H1 (cell line): ENCODE measurements around the gene ERCC6L. TPM values are rescaled to one million over a fixed set of nuclear protein-coding genes. Genes with fewer than 3 reads are reported as not detected.
"Not testable (repeated sequence)": the region's sequence is repeated elsewhere in the genome, so short reads cannot be mapped to it uniquely, and the experiment has no call there.

ENCODE experiments used
- CTCF ChIA-PET: fragments of 300-600 bp; sonication (Branson Sonifier 250); formaldehyde crosslinking; loops from one replicate; lab custom pipeline; 2021; ENCODE audit not compliant: partially characterized antibody; lab: Charles Lee
- POLR2A ChIA-PET: fragments of 300-600 bp; sonication (Branson Sonifier 250); formaldehyde crosslinking; loops from one replicate; lab custom pipeline; 2021; ENCODE audit warnings: inconsistent platforms; ENCODE audit not compliant: partially characterized antibody; lab: Charles Lee
- DNase-seq, 2 experiments: peaks; one replicate each; pipeline versions ENCODE4 v3.0.0 to v3.0.0-alpha.2; 2010 to 2022; ENCODE audit warnings: low spot score in 2 of 2, low read depth in 1 of 2, mixed read lengths in 1 of 2
- FAIRE-seq: peaks from 2 replicates; lab custom pipeline; 2011; peaks lifted over from hg19 to GRCh38; lab: Jason Lieb, UNC
- H2AFZ ChIP-seq: 2 replicates; pipeline ENCODE4 v1.8.1; 2012; ENCODE audit warnings: low read length, inconsistent platforms
- H2AK5ac ChIP-seq: 2 replicates; pipeline ENCODE4 v1.6.1; 2013; ENCODE audit warnings: low read depth, low read length
- H2BK120ac ChIP-seq: replicated peaks from 2 replicates; pipeline ENCODE3; 2013; ENCODE audit warnings: low read depth, low read length, inconsistent platforms
- H2BK12ac ChIP-seq: 2 replicates; pipeline ENCODE4 v1.6.1; 2013; ENCODE audit warnings: low read depth, low read length
- H2BK15ac ChIP-seq: 2 replicates; pipeline ENCODE4 v1.6.1; 2013; ENCODE audit warnings: low read length
- H2BK20ac ChIP-seq: 2 replicates; pipeline ENCODE4 v1.6.1; 2013; ENCODE audit warnings: low read length
- H2BK5ac ChIP-seq: 2 replicates; pipeline ENCODE4 v1.6.1; 2013; ENCODE audit warnings: low read depth, low read length
- H3K14ac ChIP-seq: 2 replicates; pipeline ENCODE4 v1.6.1; 2013; ENCODE audit warnings: inconsistent platforms; ENCODE audit not compliant: insufficient read length
- H3K18ac ChIP-seq: 2 replicates; pipeline ENCODE4 v1.6.1; 2013; ENCODE audit warnings: low read length; ENCODE audit errors: extremely low read depth
- H3K23ac ChIP-seq: 2 replicates; pipeline ENCODE4 v1.6.1; 2013; ENCODE audit warnings: inconsistent platforms; ENCODE audit not compliant: insufficient read length
- H3K23me2 ChIP-seq: 2 replicates; pipeline ENCODE4 v1.6.1; 2013; ENCODE audit warnings: low read depth, low read length
- H3K27ac ChIP-seq: 2 replicates; pipeline ENCODE4 v1.6.1; 2011; ENCODE audit warnings: low read depth, low read length, inconsistent platforms
- H3K27me3 ChIP-seq, 4 experiments: replicated peaks in 1 of 4; 1 replicate in 1 of 4; 2 replicates in 3 of 4; pipeline versions ENCODE4 v1.6.1 to v1.8.1; 2011 to 2013; ENCODE audit warnings: low read length in 3 of 4, mild to moderate bottlenecking in 3 of 4, inconsistent platforms in 2 of 4, mixed read lengths in 2 of 4, moderate library complexity in 1 of 4; ENCODE audit not compliant: control insufficient read depth in 3 of 4, insufficient read depth in 3 of 4; ENCODE audit errors: extremely low read depth in 1 of 4
- H3K36me3 ChIP-seq, 4 experiments: 2 replicates each; pipeline versions ENCODE4 v1.6.1 to v1.8.1; 2011 to 2013; ENCODE audit warnings: mild to moderate bottlenecking in 4 of 4, low read length in 3 of 4, moderate library complexity in 2 of 4, control low read depth in 1 of 4, inconsistent platforms in 1 of 4; ENCODE audit not compliant: insufficient read depth in 4 of 4, control insufficient read depth in 2 of 4
- H3K4ac ChIP-seq: replicated peaks from 2 replicates; pipeline ENCODE3; 2013; ENCODE audit warnings: low read length, low read depth, mixed read lengths, inconsistent platforms; ENCODE audit not compliant: insufficient read length
- H3K4me1 ChIP-seq, 4 experiments: replicated peaks in 1 of 4; 1 replicate in 1 of 4; 2 replicates in 3 of 4; pipeline versions ENCODE4 v1.6.1 to v1.8.1; 2011 to 2013; ENCODE audit warnings: low read length in 3 of 4, inconsistent platforms in 2 of 4, mixed read lengths in 1 of 4; ENCODE audit not compliant: insufficient read depth in 4 of 4, control insufficient read depth in 3 of 4
- H3K4me2 ChIP-seq, 2 experiments: 2 replicates each; pipeline versions ENCODE4 v1.6.1 to v1.8.1; 2011 to 2013; ENCODE audit warnings: low read depth in 2 of 2, low read length in 2 of 2, control low read depth in 1 of 2, inconsistent platforms in 1 of 2, mild to moderate bottlenecking in 1 of 2; ENCODE audit not compliant: insufficient read depth in 1 of 2
- H3K4me3 ChIP-seq, 4 experiments: fragments of 200-600, 300-600 bp in 1 of 4; sonication (generic), shearing (Covaris generic), sonication (Bioruptor Twin) in 1 of 4; 2 replicates each; pipeline versions ENCODE4 v1.5.1 to v1.8.1; 2011 to 2016; ENCODE audit warnings: low read length in 4 of 4, low read depth in 3 of 4, control low read depth in 2 of 4, inconsistent platforms in 2 of 4, mild to moderate bottlenecking in 2 of 4, mixed read lengths in 1 of 4, moderate library complexity in 1 of 4; ENCODE audit not compliant: insufficient read depth in 2 of 4; ENCODE audit errors: extremely low read depth in 1 of 4
- H3K56ac ChIP-seq: replicated peaks from 2 replicates; pipeline ENCODE3; 2013; ENCODE audit warnings: low read depth, mild to moderate bottlenecking, mixed read lengths, low read length, inconsistent platforms; ENCODE audit not compliant: insufficient read length
- H3K79me1 ChIP-seq: 2 replicates; pipeline ENCODE4 v1.6.1; 2013; ENCODE audit warnings: low read depth, low read length, control low read depth
- H3K79me2 ChIP-seq, 2 experiments: 2 replicates each; pipeline versions ENCODE4 v1.6.1 to v1.8.1; 2012 to 2013; ENCODE audit warnings: low read length in 2 of 2, mild to moderate bottlenecking in 2 of 2, inconsistent platforms in 1 of 2; ENCODE audit not compliant: insufficient read depth in 2 of 2, control insufficient read depth in 1 of 2
- H3K9ac ChIP-seq, 4 experiments: replicated peaks in 1 of 4; 1 replicate in 1 of 4; 2 replicates in 3 of 4; pipeline versions ENCODE4 v1.6.1 to v1.8.1; 2011 to 2013; ENCODE audit warnings: low read depth in 3 of 4, low read length in 3 of 4, control low read depth in 2 of 4, mild to moderate bottlenecking in 2 of 4, moderate library complexity in 2 of 4, inconsistent platforms in 1 of 4; ENCODE audit errors: extremely low read depth in 1 of 4
- H3K9me3 ChIP-seq, 2 experiments: 2 replicates each; pipeline versions ENCODE4 v1.6.1 to v1.8.1; 2012 to 2013; ENCODE audit warnings: mild to moderate bottlenecking in 2 of 2, moderate library complexity in 2 of 2, control low read depth in 1 of 2, inconsistent platforms in 1 of 2, low read depth in 1 of 2, low read length in 1 of 2, mixed read lengths in 1 of 2; ENCODE audit not compliant: insufficient read depth in 2 of 2
- H4K20me1 ChIP-seq, 2 experiments: replicated peaks in 1 of 2; 2 replicates each; pipeline versions ENCODE3 to v1.8.1; 2011 to 2013; ENCODE audit warnings: inconsistent platforms in 2 of 2, low read length in 2 of 2, mild to moderate bottlenecking in 1 of 2; ENCODE audit not compliant: insufficient read depth in 2 of 2, control insufficient read depth in 1 of 2
- H4K5ac ChIP-seq: 2 replicates; pipeline ENCODE4 v1.6.1; 2013; ENCODE audit warnings: low read length, low read depth, mixed read lengths, inconsistent platforms; ENCODE audit not compliant: insufficient read length
- H4K8ac ChIP-seq: 2 replicates; pipeline ENCODE4 v1.8.0; 2013; ENCODE audit warnings: mild to moderate bottlenecking, moderate library complexity, low read length, inconsistent platforms; ENCODE audit not compliant: insufficient read depth; ENCODE audit errors: extremely low read depth
- H4K91ac ChIP-seq: replicated peaks from 2 replicates; pipeline ENCODE3; 2013; ENCODE audit warnings: low read length, mixed read lengths, inconsistent platforms; ENCODE audit not compliant: insufficient read length
- WGBS, 2 experiments: shearing (Covaris generic) in 1 of 2; methylation state at CpG; one replicate each; pipeline versions ENCODE4 v1.1.6 to v1.1.7; 2013 to 2015; ENCODE audit warnings: low lambda C conversion rate in 2 of 2, mixed read lengths in 2 of 2, inconsistent platforms in 1 of 2, low coverage in 1 of 2, missing lambda C conversion rate in 1 of 2; ENCODE audit not compliant: insufficient replicate concordance in 2 of 2, insufficient coverage in 1 of 2, insufficient read length in 1 of 2; ENCODE audit errors: extremely low coverage in 1 of 2, missing lambda C conversion rate in 1 of 2; 5-methylcytosine and 5-hydroxymethylcytosine counted together
- polyA plus RNA-seq, 7 experiments: library from polyadenylated mRNA; depleted of rRNA in 3 of 7; stranded (reverse) in 5 of 7; unstranded in 2 of 7; fragments of >200 nt in 5 of 7; fragments of 200-250 nt in 2 of 7; gene quantifications; 1 replicate in 5 of 7; 2 replicates in 1 of 7; 4 replicates in 1 of 7; pipeline versions ENCODE4 v1.2.1 to v1.2.3, GENCODE V29; 2011 to 2013; ENCODE audit warnings: missing spikeins in 2 of 7, mixed read lengths in 2 of 7
- total RNA-seq: library from RNA; stranded (reverse); fragmentation: NEBNext Ultra II Directional; extraction: Animal tissue kit (Norgen Biotek cat#: 25700); gene quantifications from 2 replicates; pipeline ENCODE4 v1.2.1, GENCODE V29; 2021

Gene ERCC6L
- total and polyA plus RNA-seq, 2 of the 8 experiments (the other 6 are each of a cell fraction or from before 2014, with no cell fraction given): 4.0 to 23.9 TPM

GRCh38 chrX:72176289-72176688, 62.5 kb downstream of the ERCC6L start:
- H3K9ac ChIP-seq, FAIRE-seq, H3K23me2 ChIP-seq, H3K4ac ChIP-seq, H4K20me1 ChIP-seq, H3K4me2 ChIP-seq, H2BK15ac ChIP-seq, H3K27ac ChIP-seq, DNase-seq, CTCF ChIA-PET, H3K23ac ChIP-seq, H4K5ac ChIP-seq, H4K91ac ChIP-seq, H3K27me3 ChIP-seq, H3K56ac ChIP-seq, H2BK20ac ChIP-seq, H2AK5ac ChIP-seq, H3K9me3 ChIP-seq, H3K4me3 ChIP-seq, H3K79me1 ChIP-seq, H2BK120ac ChIP-seq, H3K36me3 ChIP-seq, H2BK5ac ChIP-seq, H3K18ac ChIP-seq, POLR2A ChIA-PET, H3K79me2 ChIP-seq, H2BK12ac ChIP-seq, H2AFZ ChIP-seq, H4K8ac ChIP-seq, H3K14ac ChIP-seq, H3K4me1 ChIP-seq: not testable (repeated sequence)
- no CpG with 5 or more reads among the region's 5 CpGs for WGBS, 2 experiments
